Measurements from ENCODE around the gene ERG. TPM values are rescaled to one million over a fixed set of nuclear protein-coding genes. Genes with fewer than 3 reads are reported as not detected.

The ERG gene
- total RNA-seq, 1 experiment from 2014 or later: 4.5 TPM

DNA sequence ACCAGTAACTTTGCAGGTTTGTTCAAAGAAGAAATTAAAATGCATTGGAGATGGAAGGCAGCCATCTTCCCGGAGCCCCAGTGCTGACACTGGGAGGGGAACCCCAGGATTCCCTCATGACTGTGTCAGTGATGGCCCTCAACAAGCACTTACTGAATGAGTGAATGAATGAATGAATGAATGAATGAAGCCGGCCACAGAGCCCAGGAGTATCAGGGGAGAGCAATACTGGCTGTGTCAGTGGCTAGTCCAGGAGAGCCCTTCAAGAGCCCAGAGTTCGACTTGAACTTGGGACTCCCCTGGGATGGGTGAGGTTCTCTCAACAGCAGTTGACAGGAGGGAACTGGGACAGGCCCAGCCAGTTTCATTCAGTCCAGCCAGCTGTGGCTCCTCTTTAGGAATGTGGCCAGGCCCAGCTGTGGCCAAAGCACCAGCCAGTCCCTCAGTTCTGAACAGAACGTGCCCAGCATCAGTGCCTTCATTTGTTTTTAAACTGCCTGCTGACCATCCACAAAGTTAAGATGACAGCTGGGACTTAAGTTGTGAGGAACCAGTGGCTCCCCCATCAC is 9.2 kb upstream of the ERG start:
- no peaks in the 10 kb centered on the region for H3K36me3 Mint-ChIP-seq
- H3K9me3 Mint-ChIP-seq: 0 out of 2 replicates have a peak, but pooled peaks cover 3% of the 10 kb centered on the region
- peaks cover 46% of the 10 kb centered on the region for H3K4me1 Mint-ChIP-seq
- ChIA-PET POLR2A (interaction anchor here (0.6 kb wide), 1 partner anchor 17 kb away, joined by 3 read pairs; no protein-coding TSS in a partner anchor), CTCF (interaction anchor here (0.6 to 1.6 kb wide), 3 partner anchors 162 to 630 kb away, joined by 3 to 5 read pairs (median 3); no protein-coding TSS in a partner anchor)
- H3K4me3 Mint-ChIP-seq: no peak overlapping the region
- H3K27me3 Mint-ChIP-seq (ENCODE audit: low read depth): no peaks in the 10 kb centered on the region; the same call in 1 of the 2 replicates
- ATAC-seq (no peak), DNase-seq (ENCODE audit: low spot score) (no peak)
- TF ChIP-seq ZNF317 (CRISPR knock-in tag; IDR thresholded peaks at IDR 0.05; ENCODE audit: borderline replicate concordance, low read depth): no peak
- TF ChIP-seq NFATC4 (CRISPR knock-in tag; IDR thresholded peaks at IDR 0.05): no peak
- TF ChIP-seq, protein P1, sequence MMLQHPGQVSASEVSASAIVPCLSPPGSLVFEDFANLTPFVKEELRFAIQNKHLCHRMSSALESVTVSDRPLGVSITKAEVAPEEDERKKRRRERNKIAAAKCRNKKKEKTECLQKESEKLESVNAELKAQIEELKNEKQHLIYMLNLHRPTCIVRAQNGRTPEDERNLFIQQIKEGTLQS (CRISPR knock-in tag; conservative IDR thresholded peaks at IDR 0.05): no peak
- TF ChIP-seq, protein P2, sequence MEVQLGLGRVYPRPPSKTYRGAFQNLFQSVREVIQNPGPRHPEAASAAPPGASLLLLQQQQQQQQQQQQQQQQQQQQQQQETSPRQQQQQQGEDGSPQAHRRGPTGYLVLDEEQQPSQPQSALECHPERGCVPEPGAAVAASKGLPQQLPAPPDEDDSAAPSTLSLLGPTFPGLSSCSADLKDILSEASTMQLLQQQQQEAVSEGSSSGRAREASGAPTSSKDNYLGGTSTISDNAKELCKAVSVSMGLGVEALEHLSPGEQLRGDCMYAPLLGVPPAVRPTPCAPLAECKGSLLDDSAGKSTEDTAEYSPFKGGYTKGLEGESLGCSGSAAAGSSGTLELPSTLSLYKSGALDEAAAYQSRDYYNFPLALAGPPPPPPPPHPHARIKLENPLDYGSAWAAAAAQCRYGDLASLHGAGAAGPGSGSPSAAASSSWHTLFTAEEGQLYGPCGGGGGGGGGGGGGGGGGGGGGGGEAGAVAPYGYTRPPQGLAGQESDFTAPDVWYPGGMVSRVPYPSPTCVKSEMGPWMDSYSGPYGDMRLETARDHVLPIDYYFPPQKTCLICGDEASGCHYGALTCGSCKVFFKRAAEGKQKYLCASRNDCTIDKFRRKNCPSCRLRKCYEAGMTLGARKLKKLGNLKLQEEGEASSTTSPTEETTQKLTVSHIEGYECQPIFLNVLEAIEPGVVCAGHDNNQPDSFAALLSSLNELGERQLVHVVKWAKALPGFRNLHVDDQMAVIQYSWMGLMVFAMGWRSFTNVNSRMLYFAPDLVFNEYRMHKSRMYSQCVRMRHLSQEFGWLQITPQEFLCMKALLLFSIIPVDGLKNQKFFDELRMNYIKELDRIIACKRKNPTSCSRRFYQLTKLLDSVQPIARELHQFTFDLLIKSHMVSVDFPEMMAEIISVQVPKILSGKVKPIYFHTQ (CRISPR knock-in tag; IDR thresholded peaks at IDR 0.05): no peak
- no peak for TF ChIP-seq TEAD4 (CRISPR knock-in tag; IDR thresholded peaks at IDR 0.05)
- no peak for TF ChIP-seq RELA (CRISPR knock-in tag; IDR thresholded peaks at IDR 0.05; ENCODE audit: borderline replicate concordance)
- TF ChIP-seq, protein P3, sequence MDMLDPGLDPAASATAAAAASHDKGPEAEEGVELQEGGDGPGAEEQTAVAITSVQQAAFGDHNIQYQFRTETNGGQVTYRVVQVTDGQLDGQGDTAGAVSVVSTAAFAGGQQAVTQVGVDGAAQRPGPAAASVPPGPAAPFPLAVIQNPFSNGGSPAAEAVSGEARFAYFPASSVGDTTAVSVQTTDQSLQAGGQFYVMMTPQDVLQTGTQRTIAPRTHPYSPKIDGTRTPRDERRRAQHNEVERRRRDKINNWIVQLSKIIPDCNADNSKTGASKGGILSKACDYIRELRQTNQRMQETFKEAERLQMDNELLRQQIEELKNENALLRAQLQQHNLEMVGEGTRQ (CRISPR knock-in tag; IDR thresholded peaks at IDR 0.05): no peak
- no peak for TF ChIP-seq ZNF138 (CRISPR knock-in tag; conservative IDR thresholded peaks at IDR 0.05)
- TF ChIP-seq CREB1 (CRISPR knock-in tag; IDR thresholded peaks at IDR 0.05): no peak
- TF ChIP-seq MXD4 (CRISPR knock-in tag; IDR thresholded peaks at IDR 0.05; ENCODE audit: borderline replicate concordance): no peak
- no peak for TF ChIP-seq NR1H2 (CRISPR knock-in tag; IDR thresholded peaks at IDR 0.05)
- peak overlapping the region; percentile 0; the same call in 1 of the 2 replicates for H3K27ac Mint-ChIP-seq

DNA sequence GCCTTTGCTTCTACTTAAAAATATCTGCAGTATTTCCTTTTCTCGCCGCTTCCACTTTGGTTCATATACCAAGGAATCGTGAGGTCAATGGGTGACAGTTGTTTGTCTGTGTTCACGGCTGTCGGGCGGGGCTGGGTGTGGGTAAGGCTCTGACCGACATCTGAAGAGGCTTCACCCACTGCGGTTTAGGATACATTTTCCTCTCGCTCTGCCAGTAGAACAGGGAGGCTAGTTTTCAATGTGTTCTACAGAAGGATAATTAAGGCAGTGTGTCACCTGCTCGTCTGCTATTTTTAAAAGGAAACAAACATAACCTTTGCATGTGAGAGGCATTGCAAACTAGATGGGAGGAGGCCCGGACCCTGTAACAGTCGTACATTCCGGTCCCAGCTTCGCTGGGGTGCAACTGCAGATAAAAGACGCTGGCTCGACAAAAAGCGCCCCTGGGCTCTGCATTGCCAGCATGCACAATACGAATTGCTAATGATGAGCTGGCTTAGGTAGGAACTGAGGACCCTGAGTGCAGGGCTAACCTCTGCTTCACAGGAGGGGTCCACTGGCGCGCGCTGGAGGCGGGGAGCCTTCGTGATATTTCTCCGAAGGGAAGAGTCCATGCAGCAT is 8.5 kb upstream of the ERG start:
- H3K4me3 Mint-ChIP-seq: peak overlapping the region; percentile 12; the same call in 1 of the 2 replicates
- H3K36me3 Mint-ChIP-seq: no peaks in the 10 kb centered on the region; the same call in 1 of the 2 replicates
- ATAC-seq: peak; percentile 31
- peaks cover 46% of the 10 kb centered on the region for H3K4me1 Mint-ChIP-seq
- 0 out of 2 replicates have a peak, but pooled peaks cover 6% of the 10 kb centered on the region for H3K9me3 Mint-ChIP-seq
- TF ChIP-seq PRRX2 (CRISPR knock-in tag; IDR thresholded peaks at IDR 0.05) (no peak), NR1H2 (CRISPR knock-in tag; IDR thresholded peaks at IDR 0.05) (no peak), ZNF423 (CRISPR knock-in tag; IDR thresholded peaks at IDR 0.05) (no peak)
- TF ChIP-seq, protein P4, sequence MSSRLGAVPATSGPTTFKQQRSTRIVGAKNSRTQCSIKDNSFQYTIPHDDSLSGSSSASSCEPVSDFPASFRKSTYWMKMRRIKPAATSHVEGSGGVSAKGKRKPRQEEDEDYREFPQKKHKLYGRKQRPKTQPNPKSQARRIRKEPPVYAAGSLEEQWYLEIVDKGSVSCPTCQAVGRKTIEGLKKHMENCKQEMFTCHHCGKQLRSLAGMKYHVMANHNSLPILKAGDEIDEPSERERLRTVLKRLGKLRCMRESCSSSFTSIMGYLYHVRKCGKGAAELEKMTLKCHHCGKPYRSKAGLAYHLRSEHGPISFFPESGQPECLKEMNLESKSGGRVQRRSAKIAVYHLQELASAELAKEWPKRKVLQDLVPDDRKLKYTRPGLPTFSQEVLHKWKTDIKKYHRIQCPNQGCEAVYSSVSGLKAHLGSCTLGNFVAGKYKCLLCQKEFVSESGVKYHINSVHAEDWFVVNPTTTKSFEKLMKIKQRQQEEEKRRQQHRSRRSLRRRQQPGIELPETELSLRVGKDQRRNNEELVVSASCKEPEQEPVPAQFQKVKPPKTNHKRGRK (CRISPR knock-in tag; IDR thresholded peaks at IDR 0.05; ENCODE audit: borderline replicate concordance): no peak
- TF ChIP-seq, protein P1 (CRISPR knock-in tag; conservative IDR thresholded peaks at IDR 0.05): no peak
- TF ChIP-seq, protein P5, sequence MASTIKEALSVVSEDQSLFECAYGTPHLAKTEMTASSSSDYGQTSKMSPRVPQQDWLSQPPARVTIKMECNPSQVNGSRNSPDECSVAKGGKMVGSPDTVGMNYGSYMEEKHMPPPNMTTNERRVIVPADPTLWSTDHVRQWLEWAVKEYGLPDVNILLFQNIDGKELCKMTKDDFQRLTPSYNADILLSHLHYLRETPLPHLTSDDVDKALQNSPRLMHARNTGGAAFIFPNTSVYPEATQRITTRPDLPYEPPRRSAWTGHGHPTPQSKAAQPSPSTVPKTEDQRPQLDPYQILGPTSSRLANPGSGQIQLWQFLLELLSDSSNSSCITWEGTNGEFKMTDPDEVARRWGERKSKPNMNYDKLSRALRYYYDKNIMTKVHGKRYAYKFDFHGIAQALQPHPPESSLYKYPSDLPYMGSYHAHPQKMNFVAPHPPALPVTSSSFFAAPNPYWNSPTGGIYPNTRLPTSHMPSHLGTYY (CRISPR knock-in tag; IDR thresholded peaks at IDR 0.05): no peak
- peak overlapping the region; percentile 43 for H3K27ac Mint-ChIP-seq
- H3K27me3 Mint-ChIP-seq (ENCODE audit: low read depth): no peaks in the 10 kb centered on the region; the same call in 1 of the 2 replicates
- ChIA-PET POLR2A (no interaction called here), CTCF (interaction anchor here (0.6 to 1.6 kb wide), 3 partner anchors 162 to 631 kb away, joined by 3 to 5 read pairs (median 3); no protein-coding TSS in a partner anchor)
- DNase-seq (ENCODE audit: low spot score): peak; percentile 27

Measured in WTC11 (cell line).